Duodenal mucosa (tissue), 2 donors: ENCODE data around the gene KLK10.

Experiments used
- H3K27ac ChIP-seq: one replicate; pipeline ENCODE4 v1.7.0; 2013; ENCODE audit warnings: low read depth, low read length
- H3K27me3 ChIP-seq, 2 donors: one replicate each; pipeline ENCODE4 v1.7.0; 2013; ENCODE audit warnings: low read length in 2 of 2, control low read depth in 1 of 2; ENCODE audit not compliant: insufficient read depth in 2 of 2, control insufficient read depth in 1 of 2
- H3K36me3 ChIP-seq, 2 donors: one replicate each; pipeline ENCODE4 v1.7.0; 2013; ENCODE audit warnings: low read length in 2 of 2, control low read depth in 1 of 2; ENCODE audit not compliant: insufficient read depth in 2 of 2, control insufficient read depth in 1 of 2
- H3K4me1 ChIP-seq, 2 donors: one replicate each; pipeline ENCODE4 v1.7.0; 2013; ENCODE audit warnings: low read length in 2 of 2, control low read depth in 1 of 2; ENCODE audit not compliant: insufficient read depth in 2 of 2, control insufficient read depth in 1 of 2
- H3K4me3 ChIP-seq, 2 donors: one replicate each; pipeline ENCODE4 v1.7.0; 2013; ENCODE audit warnings: low read length in 2 of 2, low read depth in 1 of 2
- H3K9ac ChIP-seq, 2 donors: one replicate each; pipeline ENCODE4 v1.7.0; 2013; ENCODE audit warnings: low read length in 2 of 2, low read depth in 1 of 2
- H3K9me3 ChIP-seq, 2 donors: one replicate each; pipeline ENCODE4 v1.7.0; 2013; ENCODE audit warnings: low read length in 2 of 2, control low read depth in 1 of 2; ENCODE audit not compliant: control insufficient read depth in 1 of 2

Gene KLK10

GRCh38 chr19:51003316-51003715, 16.2 kb downstream of the KLK10 start:
- Histone ChIP-seq H3K9me3 (no peaks in the 10 kb centered on the region), H3K27ac (no peak overlapping the region), H3K4me3 (no peak overlapping the region), H3K36me3 (no peaks in the 10 kb centered on the region), H3K27me3 (peaks cover 0 to 5% of the 10 kb centered on the region in 2 donors), H3K4me1 (no peaks in the 10 kb centered on the region), H3K9ac (no peak overlapping the region)

- H3K4me3 ChIP-seq, result no peak overlapping the region
- no peak overlapping the region for H3K27ac ChIP-seq
- H3K36me3 ChIP-seq, result no peaks in the 10 kb centered on the region
- peaks cover 0 to 5% of the 10 kb centered on the region in 2 donors for H3K27me3 ChIP-seq
- H3K9ac ChIP-seq, result no peak overlapping the region
- no peaks in the 10 kb centered on the region for H3K4me1 ChIP-seq
- H3K9me3 ChIP-seq, result no peaks in the 10 kb centered on the region
Measured at GRCh38 chr19:51002542-51003311, 16.8 kb downstream of the KLK10 start.

- Histone ChIP-seq H3K27me3 (peaks cover 0 to 5% of the 10 kb centered on the region in 2 donors), H3K4me3 (no peak overlapping the region), H3K4me1 (no peaks in the 10 kb centered on the region), H3K9ac (no peak overlapping the region), H3K9me3 (no peaks in the 10 kb centered on the region), H3K27ac (no peak overlapping the region), H3K36me3 (no peaks in the 10 kb centered on the region)
Measured at GRCh38 chr19:51002089-51002532, 17.4 kb downstream of the KLK10 start.

- Histone ChIP-seq H3K27me3 (peaks cover 0 to 5% of the 10 kb centered on the region in 2 donors), H3K36me3 (no peaks in the 10 kb centered on the region), H3K27ac (no peak within 1 kb of the TSS), H3K4me3 (no peak within 1 kb of the TSS), H3K9me3 (no peaks in the 10 kb centered on the region), H3K9ac (no peak within 1 kb of the TSS), H3K4me1 (no peaks in the 10 kb centered on the region)
Measured at GRCh38 chr19:51001515-51001914, 18.0 kb downstream of the KLK10 start, which contains the start of gene KLK8. KLK8 (minus strand) TSS chr19:51001604; CDS start chr19:51001167, 437 bp downstream.

GRCh38 chr19:51000981-51001380, 18.5 kb downstream of the KLK10 start:
- Histone ChIP-seq H3K36me3 (no peaks in the 10 kb centered on the region), H3K9ac (no peak overlapping the region), H3K27ac (no peak overlapping the region), H3K4me3 (no peak overlapping the region), H3K27me3 (peaks cover 0 to 5% of the 10 kb centered on the region in 2 donors), H3K9me3 (no peaks in the 10 kb centered on the region), H3K4me1 (no peaks in the 10 kb centered on the region)

GRCh38 chr19:51000426-51000825, 19.1 kb downstream of the KLK10 start:
- no peak overlapping the region for H3K27ac ChIP-seq
- H3K9ac ChIP-seq, result no peak overlapping the region
- peaks cover 0 to 5% of the 10 kb centered on the region in 2 donors for H3K27me3 ChIP-seq
- H3K9me3 ChIP-seq, result no peaks in the 10 kb centered on the region
- no peak overlapping the region for H3K4me3 ChIP-seq
- no peaks in the 10 kb centered on the region for H3K36me3 ChIP-seq
- no peaks in the 10 kb centered on the region for H3K4me1 ChIP-seq

GRCh38 chr19:50998686-50999085, 20.8 kb downstream of the KLK10 start:
- H3K36me3 ChIP-seq, result no peaks in the 10 kb centered on the region
- H3K4me3 ChIP-seq, result no peak overlapping the region
- no peaks in the 10 kb centered on the region for H3K4me1 ChIP-seq
- H3K27ac ChIP-seq, result no peak overlapping the region
- no peak overlapping the region for H3K9ac ChIP-seq
- H3K9me3 ChIP-seq, result no peaks in the 10 kb centered on the region
- peaks cover 0 to 5% of the 10 kb centered on the region in 2 donors for H3K27me3 ChIP-seq

- Histone ChIP-seq H3K9me3 (no peaks in the 10 kb centered on the region), H3K36me3 (no peaks in the 10 kb centered on the region), H3K9ac (no peak overlapping the region), H3K27me3 (peaks cover 0 to 5% of the 10 kb centered on the region in 2 donors), H3K27ac (no peak overlapping the region), H3K4me3 (no peak overlapping the region), H3K4me1 (no peaks in the 10 kb centered on the region)
Measured at GRCh38 chr19:50998061-50998460, 21.4 kb downstream of the KLK10 start.

GRCh38 chr19:50994129-50994528, 25.4 kb downstream of the KLK10 start:
- no peaks in the 10 kb centered on the region for H3K27me3 ChIP-seq
- no peak overlapping the region for H3K9ac ChIP-seq
- H3K27ac ChIP-seq, result no peak overlapping the region
- H3K9me3 ChIP-seq, result no peaks in the 10 kb centered on the region
- no peak overlapping the region for H3K4me3 ChIP-seq
- no peaks in the 10 kb centered on the region for H3K36me3 ChIP-seq
- H3K4me1 ChIP-seq, result no peaks in the 10 kb centered on the region

GRCh38 chr19:50992666-50993035, 26.9 kb downstream of the KLK10 start:
- Histone ChIP-seq H3K36me3 (no peaks in the 10 kb centered on the region), H3K9ac (no peak overlapping the region), H3K9me3 (no peaks in the 10 kb centered on the region), H3K4me3 (no peak overlapping the region), H3K27ac (no peak overlapping the region), H3K4me1 (no peaks in the 10 kb centered on the region), H3K27me3 (no peaks in the 10 kb centered on the region)
